Vagina (tissue), 2 donors: ENCODE measurements around the gene NKAIN1. TPM values are rescaled to one million over a fixed set of nuclear protein-coding genes. Genes with fewer than 3 reads are reported as not detected.

Experiments
- DNase-seq, 2 donors: peaks; one replicate each; pipeline ENCODE4 v3.0.0-alpha.2; 2017; ENCODE audit errors: extremely low spot score in 2 of 2
- H3K27ac ChIP-seq: fragments of 200-600 bp; sonication (generic); one replicate; pipeline ENCODE4 v1.5.1; 2019
- H3K27me3 ChIP-seq: fragments of 200-600 bp; sonication (generic); one replicate; pipeline ENCODE4 v1.5.1; 2019
- H3K36me3 ChIP-seq, 2 donors: fragments of 200-600 bp; sonication (generic); one replicate each; pipeline ENCODE4 v1.5.1; 2017 to 2019
- H3K4me1 ChIP-seq: fragments of 200-600 bp; sonication (generic); one replicate; pipeline ENCODE4 v1.5.1; 2019
- H3K4me3 ChIP-seq, 2 donors: fragments of 200-600 bp; sonication (generic); 1 replicate in 1 of 2; 2 replicates in 1 of 2; pipeline ENCODE4 v1.5.1; 2016 to 2019
- H3K9me3 ChIP-seq: fragments of 200-600 bp; sonication (generic); one replicate; pipeline ENCODE4 v1.5.1; 2019
- CTCF ChIP-seq, 3 experiments: fragments of 450-650 bp in 2 of 3; fragments of 200-600 bp in 1 of 3; sonication (generic) in 1 of 3; IDR thresholded peaks; one replicate each; pipeline ENCODE4 v1.5.1; 2017 to 2019; ENCODE audit warnings: antibody characterized with exemption in 3 of 3, mild to moderate bottlenecking in 2 of 3, moderate library complexity in 2 of 3
- POLR2A ChIP-seq, 2 donors: fragments of 450-650 bp; IDR thresholded peaks; one replicate each; pipeline ENCODE4 v1.6.1; 2017; ENCODE audit warnings: antibody characterized with exemption in 2 of 2, mild to moderate bottlenecking in 2 of 2, moderate library complexity in 2 of 2
- POLR2AphosphoS5 ChIP-seq, 2 donors: sonication (generic); formaldehyde crosslinking; IDR thresholded peaks; one replicate each; pipeline ENCODE4 v1.9.0; 2017; ENCODE audit warnings: antibody characterized with exemption in 2 of 2, mild to moderate bottlenecking in 2 of 2, low read depth in 1 of 2; ENCODE audit not compliant: insufficient read depth in 1 of 2
- intact Hi-C: fragments of 100-400 bp; cut with DNase I; formaldehyde crosslinking; loops from one replicate; pipeline ENCODE4 v1.15.1; 2023
- total RNA-seq: library from RNA; depleted of rRNA; stranded (reverse); fragments of >200 nt; gene quantifications from one replicate; pipeline ENCODE4 v1.2.3, GENCODE V29; 2016

Gene NKAIN1
- total RNA-seq, 1 donor from 2014 or later, result not detected

- Histone ChIP-seq H3K36me3 (no peaks in the 10 kb centered on the region), H3K4me1 (peaks cover 12% of the 10 kb centered on the region), H3K4me3 (no peak overlapping the region), H3K27me3 (no peaks in the 10 kb centered on the region), H3K9me3 (no peaks in the 10 kb centered on the region), H3K27ac (no peak overlapping the region)
- TF ChIP-seq POLR2A (IDR thresholded peaks at IDR 0.05) (no peak), POLR2AphosphoS5 (IDR thresholded peaks at IDR 0.05; ENCODE audit: insufficient read depth in 1 of 2, low read depth in 1 of 2) (no peak), CTCF (IDR thresholded peaks at IDR 0.05) (no peak)
- DNase-seq, result no peak
- intact Hi-C loops, result no loop called here
These were observed 4.8 kb downstream of the NKAIN1 start for GRCh38 chr1:31234870-31235269.

- TF ChIP-seq CTCF (IDR thresholded peaks at IDR 0.05) (no peak), POLR2A (IDR thresholded peaks at IDR 0.05) (no peak), POLR2AphosphoS5 (IDR thresholded peaks at IDR 0.05; ENCODE audit: insufficient read depth in 1 of 2, low read depth in 1 of 2) (no peak)
- no peak overlapping the region for H3K27ac ChIP-seq
- H3K4me1 ChIP-seq, result peaks cover 9% of the 10 kb centered on the region
- no peaks in the 10 kb centered on the region for H3K36me3 ChIP-seq
- intact Hi-C loops, result no loop called here
- H3K9me3 ChIP-seq, result no peaks in the 10 kb centered on the region
- no peak overlapping the region for H3K4me3 ChIP-seq
- no peak for DNase-seq
- H3K27me3 ChIP-seq, result no peaks in the 10 kb centered on the region
These were observed 5.5 kb downstream of the NKAIN1 start for GRCh38 chr1:31234123-31234708.

- TF ChIP-seq POLR2AphosphoS5 (IDR thresholded peaks at IDR 0.05; ENCODE audit: insufficient read depth in 1 of 2, low read depth in 1 of 2) (no peak), POLR2A (IDR thresholded peaks at IDR 0.05) (no peak), CTCF (IDR thresholded peaks at IDR 0.05) (no peak)
- no peak for DNase-seq
- no peaks in the 10 kb centered on the region for H3K36me3 ChIP-seq
- no peaks in the 10 kb centered on the region for H3K9me3 ChIP-seq
- no peak overlapping the region for H3K4me3 ChIP-seq
- H3K27me3 ChIP-seq, result no peaks in the 10 kb centered on the region
- intact Hi-C loops, result no loop called here
- no peak overlapping the region for H3K27ac ChIP-seq
- H3K4me1 ChIP-seq, result no peaks in the 10 kb centered on the region
These were observed 7.0 kb downstream of the NKAIN1 start for GRCh38 chr1:31232689-31233088.

GRCh38 chr1:31231802-31232201 lies 7.9 kb downstream of the NKAIN1 start:
- no peak for TF ChIP-seq POLR2A (IDR thresholded peaks at IDR 0.05)
- TF ChIP-seq POLR2AphosphoS5 (IDR thresholded peaks at IDR 0.05; ENCODE audit: insufficient read depth in 1 of 2, low read depth in 1 of 2), result no peak
- no peak for TF ChIP-seq CTCF (IDR thresholded peaks at IDR 0.05)
- H3K36me3 ChIP-seq, result no peaks in the 10 kb centered on the region
- intact Hi-C loops, result no loop called here
- no peak overlapping the region for H3K27ac ChIP-seq
- H3K27me3 ChIP-seq, result no peaks in the 10 kb centered on the region
- no peak overlapping the region for H3K4me3 ChIP-seq
- no peak for DNase-seq
- no peaks in the 10 kb centered on the region for H3K9me3 ChIP-seq
- no peaks in the 10 kb centered on the region for H3K4me1 ChIP-seq

GRCh38 chr1:31230378-31230777 lies 9.3 kb downstream of the NKAIN1 start:
- DNase-seq, result no peak
- H3K9me3 ChIP-seq, result no peaks in the 10 kb centered on the region
- no peak overlapping the region for H3K4me3 ChIP-seq
- H3K36me3 ChIP-seq, result no peaks in the 10 kb centered on the region
- no peaks in the 10 kb centered on the region for H3K27me3 ChIP-seq
- intact Hi-C loops, result no loop called here
- TF ChIP-seq CTCF (IDR thresholded peaks at IDR 0.05) (no peak), POLR2A (IDR thresholded peaks at IDR 0.05) (no peak), POLR2AphosphoS5 (IDR thresholded peaks at IDR 0.05; ENCODE audit: insufficient read depth in 1 of 2, low read depth in 1 of 2) (no peak)
- no peak overlapping the region for H3K27ac ChIP-seq
- no peaks in the 10 kb centered on the region for H3K4me1 ChIP-seq
